ENCODE data around the gene LRMDA.

DNA sequence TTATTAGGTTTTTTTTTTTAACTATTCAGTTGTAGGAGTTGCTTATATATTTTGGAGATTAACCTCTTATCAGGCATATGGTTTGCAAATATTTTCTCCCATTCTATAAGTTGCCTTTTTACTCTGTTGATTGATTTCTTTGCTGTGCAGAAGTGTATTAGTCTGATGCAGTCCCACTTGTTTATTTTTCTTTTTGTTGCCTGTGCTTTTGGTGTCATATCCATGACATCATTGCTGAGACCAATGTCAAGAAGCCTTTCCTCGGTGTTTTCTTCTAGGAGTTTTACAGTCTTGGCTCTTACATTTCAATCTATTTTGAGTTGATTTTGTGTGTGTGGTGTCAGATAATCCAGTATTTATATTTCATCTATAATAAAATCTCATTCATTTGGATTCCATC is 155.4 kb downstream of the LRMDA start:
- TF ChIP-seq ELF1 (IDR thresholded peaks at IDR 0.05; ENCODE audit: borderline replicate concordance, low read depth) (no peak), CBX3 (IDR thresholded peaks at IDR 0.05; ENCODE audit: low read depth) (no peak), CEBPB (IDR thresholded peaks at IDR 0.05; ENCODE audit: low read depth) (no peak), EZH2 (IDR thresholded peaks at IDR 0.05) (no peak), RAD21 (IDR thresholded peaks at IDR 0.05; ENCODE audit: low read depth) (no peak)
- TF ChIP-seq, protein P1, sequence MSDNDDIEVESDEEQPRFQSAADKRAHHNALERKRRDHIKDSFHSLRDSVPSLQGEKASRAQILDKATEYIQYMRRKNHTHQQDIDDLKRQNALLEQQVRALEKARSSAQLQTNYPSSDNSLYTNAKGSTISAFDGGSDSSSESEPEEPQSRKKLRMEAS (IDR thresholded peaks at IDR 0.05) = no peak

All from HCT116 (cell line).